Coronary artery (tissue), 2 donors: ENCODE data around the gene MBNL1.

Experiments
- DNase-seq: peaks from one replicate; pipeline ENCODE4 v3.0.0-alpha.2; 2017; ENCODE audit warnings: low spot score
- H3K27ac ChIP-seq, 2 donors: fragments of 200-600 bp; sonication (generic); one replicate each; pipeline ENCODE4 v1.5.1; 2016 to 2019
- H3K4me3 ChIP-seq: fragments of 200-600 bp; sonication (generic); 2 replicates; pipeline ENCODE4 v1.5.1; 2016; ENCODE audit warnings: mild to moderate bottlenecking, moderate library complexity
- CTCF ChIP-seq: fragments of 200-600 bp; sonication (generic); IDR thresholded peaks from one replicate; pipeline ENCODE4 v1.5.1; 2019; ENCODE audit warnings: antibody characterized with exemption

MBNL1 gene

GRCh38 chr3:152307829-152308474 is 39.2 kb downstream of the MBNL1 start:
- no peak for DNase-seq
- Histone ChIP-seq H3K27ac (peak overlapping the region; percentile 62 to 83), H3K4me3 (peak overlapping the region; percentile 24)
- no peak for TF ChIP-seq CTCF

- H3K27ac ChIP-seq: peak overlapping the region; percentile 62 to 83
- peak overlapping the region; percentile 24 for H3K4me3 ChIP-seq
- no peak for TF ChIP-seq CTCF
- no peak for DNase-seq
These were observed 39.7 kb downstream of the MBNL1 start for GRCh38 chr3:152308475-152308844.

GRCh38 chr3:152309031-152309430 is 40.3 kb downstream of the MBNL1 start:
- Histone ChIP-seq H3K27ac (peak overlapping the region; percentile 74 to 83), H3K4me3 (peak overlapping the region; percentile 21)
- TF ChIP-seq CTCF: no peak
- DNase-seq: no peak

- DNase-seq: no peak
- TF ChIP-seq CTCF: no peak
- Histone ChIP-seq H3K27ac (peak overlapping the region; percentile 74 to 83), H3K4me3 (peak overlapping the region; percentile 21)
These were observed 41.0 kb downstream of the MBNL1 start for GRCh38 chr3:152309535-152310307.

- peak overlapping the region; percentile 4 for H3K4me3 ChIP-seq
- no peak for TF ChIP-seq CTCF
- DNase-seq: no peak
- H3K27ac ChIP-seq: peak overlapping the region in 1 of 2 donors; percentile 18
These were observed 44.7 kb downstream of the MBNL1 start for GRCh38 chr3:152313430-152313829.

- Histone ChIP-seq H3K27ac (peak overlapping the region; percentile 18 to 38), H3K4me3 (no peak overlapping the region)
- no peak for TF ChIP-seq CTCF
- no peak for DNase-seq
These were observed 45.2 kb downstream of the MBNL1 start for GRCh38 chr3:152313914-152314313.
